Heart left ventricle (tissue), 13 donors: ENCODE measurements around the gene ADH4.
"Not testable (repeated sequence)": the region's sequence is repeated elsewhere in the genome, so short reads cannot be mapped to it uniquely, and the experiment has no call there.

Experiments
- CTCF ChIP-seq, 12 donors: fragments of 200-600 bp; sonication (generic) in 4 of 12; IDR thresholded peaks; one replicate each; pipeline versions ENCODE4 v1.5.0 to v1.8.0; 2018 to 2022; ENCODE audit warnings: antibody characterized with exemption in 12 of 12, mild to moderate bottlenecking in 5 of 12
- POLR2A ChIP-seq, 2 donors: fragments of 450-650 bp; IDR thresholded peaks; one replicate each; pipeline ENCODE4 v1.6.1; 2017; ENCODE audit warnings: antibody characterized with exemption in 2 of 2, mild to moderate bottlenecking in 2 of 2, moderate library complexity in 2 of 2
- donor health status: ischemic (EF 13 %, LVEDD 7.1; RV severe dilation, severe dysfunction).
- donor health status: DM: no; HTN: yes; CAD: no.
- donor health status: DM: no; HTN: no; CAD: no.
- donor health status: ischemic (EF 25% LVEDD 6.9; RV normal size, moderate dysfunction).
- donor health status: ischemic (EF 25% LVEDD 5.7; RV mildly dilated, moderate dysfunction).
- donor health status: ischemic (EF 35%, LVEDD 5.7; RV mildly dilated, moderate dysfunction).
- donor health status: nonischemic (EF 11% LVEDD 7.7; RV severe dilation, severe dysfunction).
- donor health status: DM: yes; HTN: yes; CAD: no.
- donor health status: PGD.
- donor health status: ischemic (EF 29% LVEDD 5.4; RV normal size, mild dysfunction).
- donor health status: nonischemic (EF 23%, LVEDD 6.1; RV moderate dilation, normal function).

GRCh38 chr4:99189900-99190299, 45.8 kb upstream of the ADH4 start:
- TF ChIP-seq CTCF, POLR2A (IDR thresholded peaks at IDR 0.05): not testable (repeated sequence)
